Activated CD4-positive, alpha-beta T cell treated with anti-CD3 and anti-CD28 coated beads for 4 hours (primary cell): ENCODE measurements around the gene RETREG1.
A peak's percentile ranks its signal among the peaks of the same experiment; 100 is the strongest.
"Not testable (repeated sequence)": the region's sequence is repeated elsewhere in the genome, so short reads cannot be mapped to it uniquely, and the experiment has no call there.

Source experiments
- DNase-seq, 2 donors: peaks; one replicate each; pipeline ENCODE4 v3.0.0-alpha.2; 2020

Gene RETREG1

GRCh38 chr5:16550316-16550952 is 66.4 kb downstream of the RETREG1 start:
- peak; percentile 6 to 24 for DNase-seq

GRCh38 chr5:16549491-16550206 is 67.1 kb downstream of the RETREG1 start:
- no peak for DNase-seq

GRCh38 chr5:16548812-16549211 is 68.0 kb downstream of the RETREG1 start:
- no peak for DNase-seq

- no peak for DNase-seq
Measured at GRCh38 chr5:16548115-16548514, 68.7 kb downstream of the RETREG1 start.

GRCh38 chr5:16547200-16547842 is 69.5 kb downstream of the RETREG1 start:
- no peak for DNase-seq

- DNase-seq, result no peak
Measured at GRCh38 chr5:16546732-16547131, 70.1 kb downstream of the RETREG1 start.

GRCh38 chr5:16544607-16545374 is 72.0 kb downstream of the RETREG1 start:
- DNase-seq, result no peak

- DNase-seq, result not testable (repeated sequence)
Measured at GRCh38 chr5:16543206-16543605, 73.6 kb downstream of the RETREG1 start.

- no peak for DNase-seq
Measured at GRCh38 chr5:16542236-16542635, 74.6 kb downstream of the RETREG1 start.

- not testable (repeated sequence) for DNase-seq
Measured at GRCh38 chr5:16541592-16541991, 75.2 kb downstream of the RETREG1 start.

- DNase-seq, result no peak
Measured at GRCh38 chr5:16540421-16540820, 76.4 kb downstream of the RETREG1 start.

GRCh38 chr5:16539169-16539666 is 77.6 kb downstream of the RETREG1 start:
- DNase-seq, result no peak

- no peak for DNase-seq
Measured at GRCh38 chr5:16538006-16538405, 78.8 kb downstream of the RETREG1 start.

- DNase-seq, result no peak
Measured at GRCh38 chr5:16536818-16537217, 80.0 kb downstream of the RETREG1 start.

- DNase-seq, result no peak
Measured at GRCh38 chr5:16536246-16536645, 80.6 kb downstream of the RETREG1 start.

GRCh38 chr5:16534280-16534679 is 82.5 kb downstream of the RETREG1 start:
- DNase-seq, result no peak

- DNase-seq, result no peak
Measured at GRCh38 chr5:16531063-16531648, 85.6 kb downstream of the RETREG1 start.

GRCh38 chr5:16529306-16529705 is 87.5 kb downstream of the RETREG1 start:
- DNase-seq, result no peak

GRCh38 chr5:16528382-16529110 is 88.3 kb downstream of the RETREG1 start:
- no peak for DNase-seq

GRCh38 chr5:16525651-16526050 is 91.1 kb downstream of the RETREG1 start:
- DNase-seq, result no peak

GRCh38 chr5:16524286-16524685 is 92.5 kb downstream of the RETREG1 start:
- no peak for DNase-seq
